NCI-H1105 (cell line): ENCODE measurements around the gene AMBRA1.

Source experiments
- DNase-seq: peaks from one replicate; lab custom pipeline; 2025; lab: John Stamatoyannopoulos, UW

AMBRA1 gene

GRCh38 chr11:46367244-46367915 is 226.4 kb downstream of the AMBRA1 start:
- peak; percentile 41 for DNase-seq

- DNase-seq: no peak
Observed at GRCh38 chr11:46366661-46367161, 227.1 kb downstream of the AMBRA1 start.

GRCh38 chr11:46366260-46366659 is 227.6 kb downstream of the AMBRA1 start:
- DNase-seq: no peak

- no peak for DNase-seq
Observed at GRCh38 chr11:46364791-46365190, 229.0 kb downstream of the AMBRA1 start.

GRCh38 chr11:46364056-46364455 is 229.8 kb downstream of the AMBRA1 start:
- DNase-seq: no peak

- no peak for DNase-seq
Observed at GRCh38 chr11:46363455-46364005, 230.3 kb downstream of the AMBRA1 start.

GRCh38 chr11:46363031-46363407 is 230.8 kb downstream of the AMBRA1 start:
- no peak for DNase-seq

- DNase-seq: no peak
Observed at GRCh38 chr11:46362156-46363030, 231.4 kb downstream of the AMBRA1 start.

GRCh38 chr11:46361283-46362155 is 232.3 kb downstream of the AMBRA1 start:
- no peak for DNase-seq

- no peak for DNase-seq
Observed at GRCh38 chr11:46360878-46361277, 232.9 kb downstream of the AMBRA1 start.

- no peak for DNase-seq
Observed at GRCh38 chr11:46359953-46360352, 233.9 kb downstream of the AMBRA1 start.

- DNase-seq: no peak
Observed at GRCh38 chr11:46357483-46357936, 236.3 kb downstream of the AMBRA1 start.

- no peak for DNase-seq
Observed at GRCh38 chr11:46356924-46357482, 236.8 kb downstream of the AMBRA1 start.

GRCh38 chr11:46353698-46354097 is 240.1 kb downstream of the AMBRA1 start:
- no peak for DNase-seq

- DNase-seq: no peak
Observed at GRCh38 chr11:46352063-46352841, 241.6 kb downstream of the AMBRA1 start.

GRCh38 chr11:46351606-46352005 is 242.2 kb downstream of the AMBRA1 start:
- no peak for DNase-seq

- DNase-seq: no peak
Observed at GRCh38 chr11:46351148-46351547, 242.7 kb downstream of the AMBRA1 start.

- DNase-seq: no peak
Observed at GRCh38 chr11:46350695-46351094, 243.1 kb downstream of the AMBRA1 start.

GRCh38 chr11:46348566-46349401 is 245.0 kb downstream of the AMBRA1 start:
- DNase-seq: no peak
